ENCODE measurements around the gene NDUFV1.
"Not testable (repeated sequence)": the region's sequence is repeated elsewhere in the genome, so short reads cannot be mapped to it uniquely, and the experiment has no call there.

NDUFV1 gene

GRCh38 chr11:67606492-67607295 is at the start of gene NDUFV1:
TSS of gene NDUFV1 (plus strand) at chr11:67606936. CDS start at chr11:67607005, 69 bp downstream.
- peak; percentile 97 for DNase-seq

GRCh38 chr11:67558084-67558772 is 48.5 kb upstream of the NDUFV1 start:
- no peak for DNase-seq

- DNase-seq, result no peak
These were observed 44.6 kb upstream of the NDUFV1 start for GRCh38 chr11:67561971-67562619.

GRCh38 chr11:67562963-67563704 is 43.6 kb upstream of the NDUFV1 start:
- DNase-seq, result no peak

GRCh38 chr11:67563705-67564114 is 43.0 kb upstream of the NDUFV1 start:
- not testable (repeated sequence) for DNase-seq

GRCh38 chr11:67564230-67564629 is 42.5 kb upstream of the NDUFV1 start:
- DNase-seq, result no peak

- no peak for DNase-seq
These were observed 35.3 kb upstream of the NDUFV1 start for GRCh38 chr11:67571443-67571842.

GRCh38 chr11:67572305-67572704 is 34.4 kb upstream of the NDUFV1 start:
- DNase-seq, result no peak

- peak; percentile 62 for DNase-seq
These were observed 33.9 kb upstream of the NDUFV1 start for GRCh38 chr11:67572747-67573419.

- no peak for DNase-seq
These were observed 31.8 kb upstream of the NDUFV1 start for GRCh38 chr11:67574938-67575337.

GRCh38 chr11:67576735-67577475 is 29.8 kb upstream of the NDUFV1 start:
- no peak for DNase-seq

GRCh38 chr11:67577951-67578350 is 28.8 kb upstream of the NDUFV1 start:
- no peak for DNase-seq

GRCh38 chr11:67581469-67581868 is 25.3 kb upstream of the NDUFV1 start:
- no peak for DNase-seq

GRCh38 chr11:67582011-67582410 is 24.7 kb upstream of the NDUFV1 start:
- DNase-seq, result no peak

- peak; percentile 83 for DNase-seq
These were observed 23.2 kb upstream of the NDUFV1 start, which contains the start of gene GSTP1 for GRCh38 chr11:67583247-67584204. TSS of gene GSTP1 (plus strand) at chr11:67583812. CDS start at chr11:67583844, 32 bp downstream.

- DNase-seq, result no peak
These were observed 22.4 kb upstream of the NDUFV1 start for GRCh38 chr11:67584205-67584880.

- DNase-seq, result no peak
These were observed 21.6 kb upstream of the NDUFV1 start for GRCh38 chr11:67584881-67585873.

GRCh38 chr11:67585911-67586310 is 20.8 kb upstream of the NDUFV1 start:
- no peak for DNase-seq

All from NCI-H1092 treated with DMSO at 0.1 percent for 48 hours (cell line).